ENCODE measurements around the gene CAPZA2. TPM values are rescaled to one million over a fixed set of nuclear protein-coding genes. Genes with fewer than 3 reads are reported as not detected.

The CAPZA2 gene
- total RNA-seq, 1 experiment from 2014 or later, result 173 TPM

DNA sequence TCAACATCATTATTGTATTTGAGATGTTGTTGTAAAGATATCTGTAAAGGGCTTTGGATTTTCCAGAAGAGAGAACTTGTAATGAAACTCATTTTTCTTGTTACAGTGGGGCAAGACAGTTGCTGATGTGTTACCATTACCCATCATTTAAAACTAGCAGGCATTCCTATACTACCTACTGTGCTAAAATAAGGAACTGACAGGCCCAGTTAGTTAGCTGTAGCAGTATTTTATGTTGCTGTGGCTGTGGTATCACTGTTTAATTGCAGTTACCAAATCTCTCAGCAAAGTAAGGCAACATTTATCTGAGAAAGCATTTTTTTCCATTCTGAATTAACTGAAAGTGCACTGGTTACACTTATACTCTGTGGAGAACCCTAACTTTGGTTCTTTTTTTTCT, 100.8 kb downstream of the CAPZA2 start:
- H3K36me3 Mint-ChIP-seq (ENCODE audit: insufficient read depth, unreplicated experiment), result no peaks in the 10 kb centered on the region
- peaks cover 8% of the 10 kb centered on the region for H3K9me3 Mint-ChIP-seq (ENCODE audit: unreplicated experiment)
- TF ChIP-seq, protein P1, sequence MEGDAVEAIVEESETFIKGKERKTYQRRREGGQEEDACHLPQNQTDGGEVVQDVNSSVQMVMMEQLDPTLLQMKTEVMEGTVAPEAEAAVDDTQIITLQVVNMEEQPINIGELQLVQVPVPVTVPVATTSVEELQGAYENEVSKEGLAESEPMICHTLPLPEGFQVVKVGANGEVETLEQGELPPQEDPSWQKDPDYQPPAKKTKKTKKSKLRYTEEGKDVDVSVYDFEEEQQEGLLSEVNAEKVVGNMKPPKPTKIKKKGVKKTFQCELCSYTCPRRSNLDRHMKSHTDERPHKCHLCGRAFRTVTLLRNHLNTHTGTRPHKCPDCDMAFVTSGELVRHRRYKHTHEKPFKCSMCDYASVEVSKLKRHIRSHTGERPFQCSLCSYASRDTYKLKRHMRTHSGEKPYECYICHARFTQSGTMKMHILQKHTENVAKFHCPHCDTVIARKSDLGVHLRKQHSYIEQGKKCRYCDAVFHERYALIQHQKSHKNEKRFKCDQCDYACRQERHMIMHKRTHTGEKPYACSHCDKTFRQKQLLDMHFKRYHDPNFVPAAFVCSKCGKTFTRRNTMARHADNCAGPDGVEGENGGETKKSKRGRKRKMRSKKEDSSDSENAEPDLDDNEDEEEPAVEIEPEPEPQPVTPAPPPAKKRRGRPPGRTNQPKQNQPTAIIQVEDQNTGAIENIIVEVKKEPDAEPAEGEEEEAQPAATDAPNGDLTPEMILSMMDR (IDR thresholded peaks at IDR 0.05; ENCODE audit: unreplicated experiment), result no peak
- H3K4me1 Mint-ChIP-seq (ENCODE audit: insufficient read depth, unreplicated experiment), result no peaks in the 10 kb centered on the region
- BruUV-seq (replicated peaks), result no TSS peak
- intact Hi-C loops (cut with micrococcal nuclease), result no loop called here
- ChIA-PET CTCF (no interaction called here), POLR2A (no interaction called here)
- no peak overlapping the region for H3K4me3 Mint-ChIP-seq (ENCODE audit: unreplicated experiment)
- H3K27me3 Mint-ChIP-seq (ENCODE audit: insufficient read depth, unreplicated experiment), result no peaks in the 10 kb centered on the region
- DNase-seq (ENCODE audit: unreplicated experiment), result no peak
- no peak overlapping the region for H3K27ac Mint-ChIP-seq (ENCODE audit: low read depth, unreplicated experiment)

DNA sequence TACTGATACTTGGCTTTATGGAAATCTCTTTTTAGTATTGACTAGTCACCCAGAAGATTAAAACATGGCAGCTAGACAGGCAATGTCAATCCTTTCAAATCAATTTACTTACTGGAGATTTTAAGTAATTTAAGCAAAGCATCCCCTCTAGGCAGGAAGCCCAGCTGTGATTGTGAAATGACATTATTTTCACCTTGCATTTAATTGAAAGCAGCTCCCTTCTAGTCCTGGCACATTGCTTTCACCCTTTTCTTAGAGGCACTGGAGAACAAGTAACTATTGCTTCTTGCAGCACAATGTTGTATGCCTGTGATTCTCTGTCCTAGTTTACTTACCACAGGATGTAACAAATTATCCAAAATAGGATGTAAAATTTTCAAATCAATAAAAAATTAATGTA, 104.2 kb downstream of the CAPZA2 start:
- peaks cover 5% of the 10 kb centered on the region for H3K4me1 Mint-ChIP-seq (ENCODE audit: insufficient read depth, unreplicated experiment)
- DNase-seq (ENCODE audit: unreplicated experiment), result no peak
- ChIA-PET POLR2A (interaction anchor here (0.7 to 1.8 kb wide), 2 partner anchors 12 to 31 kb away, joined by 4 to 8 read pairs; no protein-coding TSS in a partner anchor), CTCF (interaction anchor here (1.7 kb wide), 1 partner anchor 18 kb away, joined by 6 read pairs; no protein-coding TSS in a partner anchor)
- BruUV-seq (replicated peaks), result no TSS peak
- TF ChIP-seq, protein P1 (IDR thresholded peaks at IDR 0.05; ENCODE audit: unreplicated experiment), result no peak
- H3K27ac Mint-ChIP-seq (ENCODE audit: low read depth, unreplicated experiment), result no peak overlapping the region
- intact Hi-C loops (cut with micrococcal nuclease), result no loop called here
- no peaks in the 10 kb centered on the region for H3K27me3 Mint-ChIP-seq (ENCODE audit: insufficient read depth, unreplicated experiment)
- H3K9me3 Mint-ChIP-seq (ENCODE audit: unreplicated experiment), result no peaks in the 10 kb centered on the region
- H3K36me3 Mint-ChIP-seq (ENCODE audit: insufficient read depth, unreplicated experiment), result no peaks in the 10 kb centered on the region
- no peak overlapping the region for H3K4me3 Mint-ChIP-seq (ENCODE audit: unreplicated experiment)

DNA sequence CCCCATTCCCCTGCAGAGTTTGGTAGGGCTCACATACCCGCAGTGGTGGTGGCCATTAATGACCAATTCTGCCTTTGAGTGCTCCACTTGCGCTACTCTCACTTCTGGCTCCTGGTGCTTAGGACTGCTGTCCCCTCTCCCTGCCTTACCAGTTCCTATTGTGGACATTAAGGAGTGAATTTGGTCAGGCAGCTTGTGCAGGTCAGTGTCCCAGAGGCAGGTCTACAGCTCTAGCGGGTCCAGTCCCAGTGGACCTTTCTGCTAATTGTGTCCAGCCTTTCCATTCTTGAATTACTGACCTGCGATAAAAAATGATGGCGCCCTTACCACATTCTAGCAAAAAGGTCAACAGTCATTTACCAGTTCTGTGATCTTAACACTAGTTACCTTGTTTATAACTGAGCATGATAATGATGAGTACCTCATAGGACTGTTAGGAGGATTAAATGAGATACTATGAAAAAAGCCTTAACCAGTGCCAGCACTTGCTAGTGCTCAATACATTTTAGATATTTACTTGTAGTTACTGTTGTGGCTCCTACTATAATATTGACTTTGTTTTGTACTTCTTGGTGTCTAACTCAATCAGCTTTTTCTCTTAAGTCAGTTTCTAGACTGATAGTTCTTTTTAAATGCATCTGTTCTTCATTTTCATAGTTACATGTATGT, 105.0 kb downstream of the CAPZA2 start:
- CTCF ChIA-PET, result interaction anchor here (1.0 to 1.1 kb wide), 3 partner anchors 9 to 18 kb away, joined by 3 to 5 read pairs (median 5); no protein-coding TSS in a partner anchor
- no peaks in the 10 kb centered on the region for H3K27me3 Mint-ChIP-seq (ENCODE audit: insufficient read depth, unreplicated experiment)
- H3K9me3 Mint-ChIP-seq (ENCODE audit: unreplicated experiment), result no peaks in the 10 kb centered on the region
- no TSS peak for BruUV-seq (replicated peaks)
- no peak for DNase-seq (ENCODE audit: unreplicated experiment)
- intact Hi-C loops (cut with micrococcal nuclease), result no loop called here
- no peaks in the 10 kb centered on the region for H3K36me3 Mint-ChIP-seq (ENCODE audit: insufficient read depth, unreplicated experiment)
- peaks cover 5% of the 10 kb centered on the region for H3K4me1 Mint-ChIP-seq (ENCODE audit: insufficient read depth, unreplicated experiment)
- POLR2A ChIA-PET, result interaction anchor here (1.8 kb wide), 1 partner anchor 13 kb away, joined by 8 read pairs; no protein-coding TSS in a partner anchor
- no peak overlapping the region for H3K4me3 Mint-ChIP-seq (ENCODE audit: unreplicated experiment)
- H3K27ac Mint-ChIP-seq (ENCODE audit: low read depth, unreplicated experiment), result no peak overlapping the region
- TF ChIP-seq, protein P1 (IDR thresholded peaks at IDR 0.05; ENCODE audit: unreplicated experiment), result no peak

DNA sequence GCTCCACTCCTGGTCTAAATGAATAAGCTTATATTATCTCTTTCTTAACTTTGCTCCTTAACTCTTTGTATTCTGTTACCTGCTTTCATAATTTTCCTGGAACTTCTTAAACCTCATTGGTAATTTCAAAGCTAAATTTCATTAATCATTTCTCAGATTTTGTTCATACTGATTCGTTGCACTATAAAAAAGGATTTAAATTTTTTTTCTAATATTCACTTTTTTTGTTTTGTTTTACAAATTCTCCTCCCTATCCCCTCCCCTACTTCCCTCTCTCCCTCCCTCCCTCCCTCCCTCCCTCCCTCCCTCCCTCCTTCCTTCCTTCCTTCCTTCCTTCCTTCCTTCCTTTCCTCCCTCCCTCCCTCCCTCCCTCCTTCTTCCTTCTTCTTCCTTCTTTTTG, 105.6 kb downstream of the CAPZA2 start:
- intact Hi-C loops (cut with micrococcal nuclease), result no loop called here

More for the DNA sequence above, 105.6 kb downstream of the CAPZA2 start:
- no TSS peak for BruUV-seq (replicated peaks)
- no peak for DNase-seq (ENCODE audit: unreplicated experiment)
- peaks cover 5% of the 10 kb centered on the region for H3K4me1 Mint-ChIP-seq (ENCODE audit: insufficient read depth, unreplicated experiment)
- H3K36me3 Mint-ChIP-seq (ENCODE audit: insufficient read depth, unreplicated experiment), result no peaks in the 10 kb centered on the region
- POLR2A ChIA-PET, result interaction anchor here (0.7 kb wide), 1 partner anchor 779 kb away, joined by 3 read pairs; no protein-coding TSS in a partner anchor
- H3K27ac Mint-ChIP-seq (ENCODE audit: low read depth, unreplicated experiment), result no peak overlapping the region
- H3K27me3 Mint-ChIP-seq (ENCODE audit: insufficient read depth, unreplicated experiment), result no peaks in the 10 kb centered on the region
- no peaks in the 10 kb centered on the region for H3K9me3 Mint-ChIP-seq (ENCODE audit: unreplicated experiment)
- CTCF ChIA-PET, result interaction anchor here (1.0 to 1.1 kb wide), 3 partner anchors 10 to 18 kb away, joined by 3 to 5 read pairs (median 5); no protein-coding TSS in a partner anchor
- H3K4me3 Mint-ChIP-seq (ENCODE audit: unreplicated experiment), result no peak overlapping the region
- TF ChIP-seq, protein P1 (IDR thresholded peaks at IDR 0.05; ENCODE audit: unreplicated experiment), result no peak
